HuH-7.5 (cell line): ENCODE measurements around the gene PRDM16.

Source experiments
- DNase-seq: peaks from one replicate; pipeline ENCODE4 v3.0.0; 2011; ENCODE audit warnings: low spot score

The PRDM16 gene

DNA sequence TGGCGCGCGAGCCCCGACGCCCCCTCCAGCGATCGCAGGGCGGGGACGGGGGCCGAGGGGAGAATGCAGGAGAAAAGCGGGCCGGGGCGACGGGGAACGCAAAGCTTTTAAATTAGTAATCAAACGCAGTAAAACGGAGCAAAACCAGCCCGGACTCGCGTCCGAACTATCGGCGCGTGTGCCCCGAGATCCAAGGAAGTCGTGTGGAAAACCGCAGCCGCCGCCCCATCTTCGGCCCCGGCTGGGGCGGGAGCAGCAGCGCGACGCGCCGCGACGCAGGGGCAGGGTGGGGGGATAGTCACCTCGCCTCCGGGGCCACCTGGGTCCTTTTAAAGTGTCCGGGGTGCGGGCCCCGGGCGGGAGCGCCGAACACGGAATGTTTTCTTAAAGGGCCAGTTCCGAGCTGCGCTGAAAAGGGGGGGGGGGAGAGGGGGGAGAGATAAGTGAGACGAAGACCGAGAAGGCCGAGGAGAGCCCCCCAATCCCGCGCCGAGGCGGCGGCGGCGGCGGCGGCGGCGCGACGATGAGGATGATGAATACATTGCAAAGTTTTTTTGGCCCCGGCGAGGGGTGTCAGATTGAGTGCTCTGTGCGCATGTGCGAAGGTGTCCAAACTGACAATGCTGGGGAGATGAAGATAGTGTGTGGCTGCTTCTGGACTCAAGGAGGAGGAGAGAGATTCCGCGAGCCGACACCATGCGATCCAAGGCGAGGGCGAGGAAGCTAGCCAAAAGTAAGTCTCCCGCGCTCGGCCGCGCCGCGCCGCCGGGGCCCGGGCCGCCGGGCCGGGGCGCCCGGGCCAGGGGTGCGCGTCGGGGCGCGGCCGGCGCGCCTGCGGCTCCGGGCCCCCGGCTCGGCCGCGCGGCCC lies at the start of gene PRDM16:
Gene PRDM16, plus strand, starts transcription at position 640 of the 868 bp plus-strand sequence. Its CDS starts 57 bp downstream, at position 697.
- DNase-seq = peak; percentile 84

DNA sequence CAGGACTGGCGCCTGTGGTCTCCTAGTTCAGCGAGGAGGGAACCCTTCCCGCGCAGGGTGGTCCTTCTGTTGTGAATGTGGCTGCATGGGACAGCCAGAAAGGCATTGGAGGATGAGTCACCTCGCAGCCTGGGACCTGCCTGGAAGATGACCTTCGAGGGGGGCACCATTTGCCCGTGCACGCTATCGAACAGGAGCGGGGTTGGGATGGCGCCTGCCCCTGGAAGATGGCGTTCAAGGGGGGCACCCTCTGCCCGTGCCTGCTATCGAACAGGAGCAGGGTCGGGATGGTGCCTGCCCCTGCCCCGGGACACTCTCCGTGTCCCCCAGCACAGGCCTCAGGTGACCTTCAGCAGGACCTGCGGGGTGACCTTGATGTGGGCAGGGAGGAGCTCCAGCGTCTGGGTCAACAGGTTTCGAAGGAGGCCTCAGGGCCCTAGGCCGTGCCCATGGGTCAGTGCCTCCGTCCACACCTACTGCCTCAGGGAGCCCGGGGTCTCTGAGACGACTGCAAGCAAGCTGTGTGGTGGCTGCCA lies 49.4 kb upstream of the PRDM16 start:
- no peak for DNase-seq

DNA sequence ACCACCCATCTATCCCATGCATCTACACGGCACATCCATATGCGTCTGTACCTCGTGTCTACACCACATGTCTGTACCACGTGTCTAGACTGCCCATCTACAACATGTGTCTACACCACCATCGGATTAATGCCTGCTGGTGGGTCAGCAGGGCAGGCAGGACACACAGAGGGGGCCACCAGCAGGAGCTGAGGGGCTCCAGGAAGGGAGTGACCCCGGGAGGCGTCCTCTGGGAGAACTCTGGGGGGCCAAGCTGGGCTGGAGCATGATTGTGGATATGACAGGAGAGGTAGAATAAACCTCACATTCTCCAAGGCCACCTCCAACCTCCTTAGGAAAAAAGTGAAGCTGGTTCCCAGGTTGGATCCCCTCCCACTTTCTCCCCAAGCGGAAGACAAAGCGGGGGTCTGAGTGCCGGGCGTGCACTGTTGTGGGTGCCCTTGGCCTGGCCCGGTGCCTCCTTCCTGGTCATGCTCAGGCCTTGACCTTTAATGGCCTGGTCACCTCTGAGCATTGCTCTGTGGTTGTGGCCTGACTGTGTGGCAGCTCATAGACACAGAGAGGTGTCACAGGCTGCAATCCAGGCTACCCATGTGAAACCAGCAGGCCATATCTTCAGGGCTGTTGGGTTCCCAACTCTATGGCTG lies 48.6 kb upstream of the PRDM16 start:
- DNase-seq = no peak

DNA sequence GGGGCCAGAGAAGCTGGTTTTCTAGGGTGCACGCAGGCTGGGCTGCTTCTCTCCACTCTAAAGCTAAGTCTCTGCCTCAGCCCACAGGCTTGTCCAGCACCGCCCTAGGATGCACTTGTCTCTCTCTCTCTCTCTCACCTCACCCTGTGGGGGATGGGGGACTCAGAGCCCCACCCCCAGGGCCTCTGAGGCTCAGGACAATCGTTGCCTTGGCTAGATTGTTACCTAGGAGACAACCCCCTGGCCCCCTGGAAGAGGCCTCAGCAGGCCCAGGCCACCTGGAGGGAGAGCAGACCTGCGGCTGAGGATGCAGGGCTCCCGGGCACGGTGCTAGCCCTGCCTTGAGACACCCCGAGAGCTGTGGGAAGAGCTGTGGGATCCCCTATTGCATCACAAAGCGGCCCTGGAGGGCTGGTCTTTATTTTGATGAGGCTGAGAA lies 47.8 kb upstream of the PRDM16 start, which contains the start of gene ACTRT2:
Gene ACTRT2, plus strand, starts transcription at position 235 of the 439 bp plus-strand sequence. CDS start 220 bp downstream, outside the sequence.
- DNase-seq = no peak

DNA sequence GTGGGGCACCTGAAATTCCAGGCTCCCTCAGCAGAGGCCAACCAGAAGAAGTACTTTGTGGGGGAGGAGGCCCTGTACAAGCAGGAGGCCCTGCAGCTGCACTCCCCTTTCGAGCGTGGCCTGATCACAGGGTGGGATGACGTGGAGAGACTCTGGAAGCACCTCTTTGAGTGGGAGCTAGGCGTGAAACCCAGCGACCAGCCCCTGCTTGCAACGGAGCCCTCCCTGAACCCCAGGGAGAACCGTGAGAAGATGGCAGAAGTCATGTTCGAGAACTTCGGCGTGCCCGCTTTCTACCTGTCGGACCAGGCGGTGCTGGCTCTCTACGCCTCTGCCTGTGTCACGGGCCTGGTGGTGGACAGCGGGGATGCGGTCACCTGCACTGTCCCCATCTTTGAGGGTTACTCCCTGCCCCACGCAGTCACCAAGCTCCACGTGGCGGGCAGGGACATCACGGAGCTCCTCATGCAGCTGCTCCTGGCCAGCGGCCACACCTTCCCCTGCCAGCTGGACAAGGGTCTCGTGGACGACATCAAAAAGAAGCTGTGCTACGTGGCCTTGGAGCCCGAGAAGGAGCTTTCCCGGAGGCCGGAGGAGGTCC lies 47.1 kb upstream of the PRDM16 start:
- DNase-seq = no peak

DNA sequence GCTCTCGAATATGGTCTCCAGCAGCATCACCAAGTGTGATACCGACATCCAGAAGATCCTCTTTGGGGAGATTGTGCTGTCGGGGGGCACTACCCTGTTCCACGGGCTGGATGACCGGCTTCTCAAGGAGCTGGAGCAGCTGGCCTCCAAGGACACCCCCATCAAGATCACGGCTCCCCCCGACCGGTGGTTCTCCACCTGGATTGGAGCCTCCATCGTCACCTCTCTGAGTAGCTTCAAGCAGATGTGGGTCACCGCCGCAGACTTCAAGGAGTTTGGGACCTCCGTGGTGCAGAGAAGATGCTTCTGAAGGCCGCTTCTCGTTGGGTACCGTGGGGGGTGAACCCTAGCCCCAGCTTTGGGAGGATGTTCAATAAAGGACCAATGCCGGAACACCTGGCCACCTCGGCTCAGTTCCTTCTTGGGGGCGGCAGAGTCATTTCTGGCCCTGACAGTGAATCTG lies 46.5 kb upstream of the PRDM16 start:
- no peak for DNase-seq

DNA sequence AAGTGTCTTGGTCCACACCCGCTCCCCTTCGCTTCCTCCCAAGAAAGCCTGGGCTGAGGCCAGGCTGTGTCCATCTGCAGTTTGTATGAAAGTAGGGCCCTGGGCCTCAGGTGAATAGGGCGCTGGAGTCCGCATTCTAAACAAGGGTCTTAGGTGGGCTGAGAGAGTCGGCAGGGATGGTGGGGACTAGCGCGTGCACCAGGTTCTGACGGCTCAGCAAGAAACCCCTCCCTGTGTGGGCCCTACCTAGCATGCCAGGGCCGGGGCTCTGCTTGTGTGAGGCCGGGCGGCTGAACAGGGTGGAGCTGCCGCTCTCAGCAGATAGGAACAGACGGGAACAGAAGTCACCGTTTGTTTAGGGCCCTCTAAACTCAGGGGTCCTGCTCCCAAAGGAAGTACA lies 46.0 kb upstream of the PRDM16 start:
- no peak for DNase-seq

DNA sequence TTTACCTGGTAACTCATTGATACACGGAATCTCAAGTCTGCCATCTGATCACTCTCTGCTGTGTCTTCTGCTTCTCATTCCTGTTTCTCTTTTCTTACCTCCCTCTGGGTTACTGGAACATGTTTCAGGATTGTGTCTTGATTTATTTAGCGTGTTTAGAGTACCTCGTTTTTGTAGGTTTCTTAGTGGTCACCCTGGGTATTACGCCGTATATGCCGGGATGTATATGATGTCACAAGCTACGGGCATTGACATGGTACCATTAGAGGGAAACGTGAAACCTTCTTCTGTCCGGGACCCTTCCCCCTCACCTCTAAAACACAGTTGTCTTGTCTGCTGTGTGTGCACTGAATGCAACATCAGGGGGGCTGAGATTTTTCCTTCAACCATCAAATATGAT lies 45.0 kb upstream of the PRDM16 start:
- DNase-seq = no peak

DNA sequence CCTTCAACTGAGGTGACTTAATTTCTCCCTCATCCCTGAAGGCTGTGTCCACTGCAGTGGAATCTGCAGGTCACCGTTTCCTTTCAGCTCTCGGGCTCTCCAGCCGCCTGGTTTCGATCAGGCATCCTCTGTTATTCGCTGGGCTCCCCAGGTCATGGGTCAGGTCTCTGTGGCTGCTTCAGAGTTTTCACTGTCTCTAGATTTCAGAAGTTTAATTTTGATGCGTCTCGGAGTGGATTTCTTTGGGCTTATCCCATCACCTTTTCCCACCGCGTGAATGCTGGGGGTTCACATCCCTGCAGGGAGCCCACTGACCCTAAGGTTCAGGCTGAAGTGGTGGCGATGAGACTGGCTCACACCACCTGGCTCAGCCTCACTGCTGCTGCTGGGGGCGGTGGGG lies 44.4 kb upstream of the PRDM16 start:
- DNase-seq = no peak

DNA sequence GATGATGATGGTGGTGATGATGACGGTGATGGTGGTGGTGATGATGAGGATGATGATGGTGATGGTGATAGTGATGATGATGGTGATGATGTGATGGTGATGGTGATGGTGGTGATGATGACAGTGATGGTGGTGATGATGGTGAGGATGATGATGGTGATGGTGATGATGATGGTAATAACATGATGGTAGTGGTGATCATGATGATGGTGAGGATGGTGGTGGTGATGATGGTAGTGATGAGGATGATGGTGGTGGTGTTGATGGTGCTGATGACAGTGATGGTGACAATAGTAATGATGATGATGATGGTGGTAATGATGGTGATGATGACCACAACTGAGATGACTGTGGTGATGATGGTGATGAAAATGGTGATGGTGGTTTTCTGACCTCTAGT lies 42.9 kb upstream of the PRDM16 start:
- no peak for DNase-seq

DNA sequence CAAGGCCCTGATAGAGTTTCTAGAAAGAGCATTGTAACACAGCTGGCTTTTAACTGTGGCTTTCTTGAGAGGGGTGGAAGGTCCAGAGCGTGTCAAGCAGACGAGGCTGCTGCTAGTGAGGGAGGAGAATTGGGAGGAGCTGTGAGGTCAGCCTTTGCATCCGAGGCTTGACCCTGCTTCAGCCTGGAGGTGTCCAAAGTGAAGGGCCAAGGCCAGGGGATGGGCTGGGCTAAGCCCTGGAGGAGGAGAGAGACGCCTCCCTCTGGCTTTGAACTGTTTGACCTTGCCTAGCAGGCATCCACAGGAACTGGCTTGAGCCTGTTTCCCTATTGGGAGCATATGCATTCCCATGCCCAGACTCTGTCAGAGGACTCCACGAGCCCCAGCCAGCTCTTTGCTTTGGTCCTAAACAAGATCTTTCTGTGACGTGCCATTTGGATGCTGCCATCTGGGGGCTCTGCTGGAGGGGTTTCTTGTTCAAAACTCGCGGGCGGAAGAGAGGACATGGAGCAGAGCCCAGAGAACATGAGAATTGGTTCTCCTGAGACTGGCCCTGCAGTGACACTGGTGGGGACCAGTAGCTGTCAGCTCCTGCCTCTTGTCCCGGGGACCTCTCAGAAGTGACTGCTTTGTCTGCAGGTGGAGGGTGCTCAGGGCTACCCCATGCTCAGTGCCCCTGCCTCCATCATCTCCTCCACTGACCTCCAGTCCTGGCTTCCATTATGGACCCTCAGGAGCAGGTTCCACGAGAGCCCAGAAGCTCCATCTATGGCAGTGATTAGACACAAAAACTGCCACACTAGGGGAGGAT lies 42.2 kb upstream of the PRDM16 start:
- DNase-seq = no peak

DNA sequence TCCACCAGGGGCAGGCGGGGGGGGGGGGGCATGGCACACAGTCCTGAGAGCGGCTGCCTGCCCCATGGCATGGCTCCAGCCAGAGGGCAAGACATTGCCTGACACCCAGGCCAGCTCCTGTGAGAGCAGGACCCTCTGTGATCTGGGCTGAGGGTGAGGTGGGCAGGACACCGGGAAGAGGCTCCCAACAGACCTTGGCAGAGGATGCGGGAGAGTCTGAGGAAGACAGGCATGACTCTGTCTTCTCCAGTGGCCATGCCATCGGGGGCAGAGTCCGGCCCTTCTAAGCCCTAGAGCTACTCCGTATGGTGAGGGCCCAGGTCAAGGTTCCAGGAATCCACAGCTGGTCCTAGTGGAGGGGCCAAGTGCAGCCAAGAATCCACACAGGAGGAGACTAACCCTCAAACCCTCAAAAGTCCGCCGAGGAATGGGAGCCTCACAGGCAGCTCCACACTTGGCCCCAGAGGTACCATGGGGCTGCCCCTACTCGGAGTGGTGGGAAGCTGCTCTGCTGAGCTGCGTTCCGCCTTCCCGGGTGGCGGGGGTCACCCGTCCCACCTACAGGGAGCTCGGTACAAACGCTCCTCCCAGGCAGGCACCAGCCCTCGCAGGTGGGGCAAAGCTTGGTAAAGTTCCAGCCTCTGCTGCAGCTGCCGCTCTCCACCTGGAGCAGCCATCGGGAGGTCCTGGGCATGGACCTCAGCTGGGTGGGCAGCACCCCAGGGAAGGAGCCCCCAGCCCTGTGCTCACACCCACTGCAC lies 41.2 kb upstream of the PRDM16 start:
- DNase-seq = no peak

DNA sequence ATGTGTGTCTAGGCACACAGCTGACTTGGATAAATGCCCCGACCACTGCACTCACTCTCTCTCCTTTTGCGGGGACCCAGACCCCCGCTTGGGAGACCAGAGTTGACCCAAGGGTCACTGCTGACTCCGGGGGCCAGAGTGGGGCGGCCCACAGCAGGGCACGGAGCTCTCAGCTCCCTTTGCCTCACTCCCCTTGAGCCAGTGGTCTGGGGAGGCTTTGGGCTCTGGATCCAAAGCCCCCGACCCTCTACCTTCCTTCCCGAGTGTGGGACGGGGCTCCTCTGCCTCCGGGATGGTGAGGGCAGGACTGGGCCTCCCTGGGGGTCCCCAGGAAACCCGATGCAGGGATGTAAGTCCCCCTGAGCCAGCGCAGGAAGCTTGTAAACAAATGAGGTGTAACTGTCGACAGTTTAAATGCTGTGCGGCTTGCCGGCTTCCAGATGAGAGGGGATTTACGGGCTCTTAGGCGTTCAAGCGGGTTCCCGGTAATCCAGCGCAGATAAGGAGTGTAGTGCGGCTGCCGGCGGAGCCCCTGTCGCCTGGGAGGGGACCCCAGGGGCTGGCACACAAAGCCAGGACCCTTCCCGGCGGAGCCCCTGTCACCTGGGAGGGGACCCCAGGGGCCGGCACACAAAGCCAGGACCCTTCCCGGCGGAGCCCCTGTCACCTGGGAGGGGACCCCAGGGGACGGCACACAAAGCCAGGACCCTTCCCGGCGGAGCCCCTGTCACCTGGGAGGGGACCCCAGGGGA lies 40.3 kb upstream of the PRDM16 start:
- no peak for DNase-seq

DNA sequence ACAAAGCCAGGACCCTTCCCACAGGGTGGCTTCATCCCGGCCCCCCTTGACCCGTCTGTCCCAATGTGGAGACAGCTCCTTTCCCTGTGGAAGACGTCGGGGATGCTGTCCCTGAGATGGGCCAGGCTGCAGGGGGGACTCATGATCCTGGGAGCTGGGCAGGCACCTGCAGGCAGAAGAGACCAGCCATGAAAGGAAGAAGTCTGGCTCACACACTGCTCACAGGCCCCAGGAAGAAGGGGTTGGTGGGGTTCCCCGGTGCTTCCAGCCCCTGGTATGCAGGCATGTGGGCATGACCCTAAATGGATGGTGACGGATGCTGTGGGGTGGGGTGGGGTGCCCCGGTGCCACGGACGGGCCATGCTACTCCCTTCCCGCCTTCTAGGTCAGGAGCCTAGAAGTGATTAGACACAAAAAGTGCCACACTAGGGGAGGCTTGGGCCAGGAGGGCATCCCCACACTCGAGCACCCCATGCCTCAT lies 39.5 kb upstream of the PRDM16 start:
- no peak for DNase-seq

DNA sequence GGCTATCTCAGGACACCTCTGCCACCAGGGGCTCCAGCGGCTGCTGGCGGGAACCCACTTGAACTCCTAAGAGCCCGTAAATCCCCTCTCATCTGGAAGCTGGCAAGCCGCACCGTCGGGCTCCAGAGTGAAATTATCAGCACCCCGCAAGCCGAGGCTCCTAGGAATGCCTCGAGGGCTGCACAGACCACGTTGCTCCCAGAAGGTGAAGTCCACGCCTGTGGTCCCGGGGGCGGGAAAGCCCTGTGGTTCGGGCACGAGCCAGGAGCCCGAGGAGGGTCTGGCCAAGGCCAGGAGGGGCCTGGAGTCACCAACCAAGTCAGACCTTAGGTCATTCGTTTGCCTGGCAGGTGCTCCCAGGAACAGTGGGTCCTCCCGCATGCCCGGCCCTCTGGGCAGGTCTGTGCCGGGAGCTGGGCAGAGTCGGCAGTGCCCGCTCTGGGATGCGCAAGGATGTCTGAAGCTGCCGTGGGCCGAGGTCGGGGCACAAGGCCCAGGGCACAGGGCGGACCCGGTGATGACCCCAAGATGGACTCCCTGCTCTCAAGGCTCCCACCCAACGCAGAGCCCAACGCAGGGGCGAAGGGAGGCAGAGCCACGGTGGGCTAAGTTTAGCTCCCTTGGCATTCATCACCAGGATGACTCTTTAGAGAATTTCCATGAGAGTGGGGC lies 38.9 kb upstream of the PRDM16 start:
- DNase-seq = no peak

DNA sequence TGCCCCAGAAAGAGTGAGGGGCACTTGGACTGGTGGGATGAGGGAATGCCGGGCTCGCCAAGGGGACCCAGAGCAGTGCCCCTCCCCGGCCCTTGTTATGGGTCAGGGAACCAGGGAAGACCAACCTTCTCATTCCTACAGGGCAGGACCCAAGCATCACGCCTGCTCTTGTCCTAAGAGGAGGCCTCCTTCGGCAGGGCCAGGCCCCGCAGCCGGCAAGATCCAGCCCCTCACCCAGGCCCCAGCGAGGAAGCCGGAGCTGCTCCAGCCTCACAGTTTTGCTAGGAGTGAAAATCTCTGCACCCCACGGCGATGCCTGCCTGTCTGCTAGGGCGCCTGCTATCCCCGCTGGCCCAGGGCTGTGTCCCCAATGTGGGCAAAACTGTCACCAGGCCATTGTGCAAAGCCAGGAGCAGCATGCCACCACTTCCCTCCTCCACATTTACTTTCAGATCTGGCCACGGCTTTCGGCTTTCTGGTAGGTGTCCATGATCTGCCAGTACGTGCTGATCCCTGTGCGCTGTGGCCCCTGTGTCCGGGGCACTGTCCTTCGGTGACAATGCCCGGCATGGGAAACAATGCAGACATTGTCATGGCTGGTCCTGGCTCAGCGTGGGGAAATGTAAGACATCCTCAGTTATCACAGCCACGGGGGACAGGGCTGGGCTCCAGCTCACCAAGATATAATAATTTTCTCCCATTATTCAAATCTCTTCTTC lies 38.2 kb upstream of the PRDM16 start:
- DNase-seq = no peak

DNA sequence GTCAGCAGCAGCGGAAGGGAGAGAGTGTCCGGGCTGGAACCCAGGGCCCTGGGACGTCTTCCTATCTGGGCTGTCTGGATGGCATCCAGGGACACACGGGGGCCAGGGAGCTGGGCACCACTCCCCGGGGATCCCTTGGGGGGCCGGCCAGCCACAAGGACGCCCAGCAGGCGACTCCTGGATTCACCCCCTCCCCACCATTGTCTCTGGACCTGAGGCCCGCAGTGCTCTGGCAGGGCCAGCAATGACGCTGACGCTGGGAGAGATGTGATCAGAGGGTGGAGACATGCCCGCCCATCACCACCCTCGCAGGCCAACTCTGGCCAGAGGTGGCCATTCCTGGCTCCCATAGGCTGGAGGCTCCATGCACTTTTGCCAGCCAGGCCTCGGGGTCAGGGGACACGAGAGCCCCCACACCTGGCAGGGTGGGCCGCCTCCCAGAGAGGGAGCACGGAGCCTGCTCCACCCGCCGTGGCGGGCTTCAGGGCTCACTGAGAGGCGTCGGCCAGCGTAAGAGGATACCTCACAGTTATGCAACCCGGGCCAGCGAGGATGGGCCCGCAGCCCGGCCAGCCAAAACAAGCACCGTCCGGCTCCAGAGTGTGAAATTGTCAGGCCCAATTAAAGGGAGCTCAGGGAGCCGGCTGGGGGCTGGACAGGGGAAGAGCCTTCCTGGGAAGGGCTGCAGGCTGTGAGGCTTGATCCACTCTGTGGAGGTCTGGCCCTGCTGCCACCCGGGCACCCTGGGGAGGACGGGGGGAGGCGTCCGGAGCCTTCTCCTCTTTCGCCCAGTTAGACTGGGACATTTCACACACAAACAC lies 37.4 kb upstream of the PRDM16 start:
- DNase-seq = no peak
